CD4-positive, CD25-positive, alpha-beta regulatory T cell (primary cell): ENCODE measurements around the gene PTAR1. TPM values are rescaled to one million over a fixed set of nuclear protein-coding genes. Genes with fewer than 3 reads are reported as not detected.

Source experiments
- ATAC-seq, 2 donors: fragments of 150-1000 bp; cut with Tn5 transposase; one replicate each; pipeline ENCODE4 v1.10.0; 2021; ENCODE audit warnings: low read depth in 2 of 2, moderate number of reproducible peaks in 2 of 2, moderate library complexity in 1 of 2
- DNase-seq, 3 donors: peaks; one replicate each; pipeline versions ENCODE4 v3.0.0 to v3.0.0-alpha.2; 2012 to 2022; ENCODE audit warnings: mixed read lengths in 1 of 3
- H3K27ac ChIP-seq: one replicate; pipeline ENCODE4 v1.7.0; 2013; ENCODE audit warnings: mild to moderate bottlenecking, low read length; ENCODE audit not compliant: insufficient read depth, poor library complexity, severe bottlenecking
- H3K27me3 ChIP-seq: one replicate; pipeline ENCODE4 v1.7.0; 2013; ENCODE audit warnings: low read length; ENCODE audit not compliant: control insufficient read depth, insufficient read depth
- H3K36me3 ChIP-seq: one replicate; pipeline ENCODE4 v1.7.0; 2013; ENCODE audit warnings: mild to moderate bottlenecking, low read length, moderate library complexity; ENCODE audit not compliant: control insufficient read depth, insufficient read depth
- H3K4me1 ChIP-seq: 2 replicates; pipeline ENCODE4 v1.7.0; 2013; ENCODE audit warnings: mild to moderate bottlenecking, low read length; ENCODE audit not compliant: insufficient read depth, control insufficient read depth, poor library complexity, severe bottlenecking
- H3K4me3 ChIP-seq: one replicate; pipeline ENCODE4 v1.7.0; 2013; ENCODE audit warnings: low read depth, mild to moderate bottlenecking, low read length, moderate library complexity
- H3K9me3 ChIP-seq, 2 experiments: 1 replicate in 1 of 2; 2 replicates in 1 of 2; pipeline ENCODE4 v1.7.0; 2013; ENCODE audit warnings: low read length in 2 of 2, mild to moderate bottlenecking in 1 of 2, moderate library complexity in 1 of 2; ENCODE audit not compliant: control insufficient read depth in 2 of 2
- H3K27ac Mint-ChIP-seq, 3 donors: one replicate each; pipeline ENCODE4 v1.8.0; 2020 to 2022; ENCODE audit warnings: mild to moderate bottlenecking in 3 of 3, mixed read lengths in 3 of 3, moderate library complexity in 2 of 3
- H3K27me3 Mint-ChIP-seq: one replicate; pipeline ENCODE4 v1.8.0; 2022; ENCODE audit warnings: mild to moderate bottlenecking, mixed read lengths
- H3K36me3 Mint-ChIP-seq: one replicate; pipeline ENCODE4 v1.8.0; 2020; ENCODE audit warnings: mixed read lengths
- H3K4me1 Mint-ChIP-seq, 4 donors: one replicate each; pipeline ENCODE4 v1.8.0; 2020 to 2022; ENCODE audit warnings: mixed read lengths in 4 of 4, mild to moderate bottlenecking in 1 of 4
- H3K4me3 Mint-ChIP-seq, 4 donors: one replicate each; pipeline ENCODE4 v1.8.0; 2020 to 2022; ENCODE audit warnings: mild to moderate bottlenecking in 4 of 4, mixed read lengths in 4 of 4, moderate library complexity in 3 of 4
- H3K9me3 Mint-ChIP-seq, 7 donors: one replicate each; pipeline ENCODE4 v1.8.0; 2020 to 2022; ENCODE audit warnings: mixed read lengths in 7 of 7, mild to moderate bottlenecking in 3 of 7, moderate library complexity in 2 of 7
- polyA plus RNA-seq, 4 donors: library from polyadenylated mRNA; unstranded; fragments of 300-500 nt; fragmentation: Illumina TruSeq; gene quantifications; one replicate each; pipeline ENCODE4 v1.2.3, GENCODE V29; 2021
- total RNA-seq: library from RNA; stranded (reverse); gene quantifications from one replicate; pipeline ENCODE4 v1.2.3, GENCODE V29; 2022

PTAR1 gene
- total and polyA plus RNA-seq, 5 donors from 2014 or later = 11.6 to 85.3 (median 16.7) TPM

GRCh38 chr9:69672596-69673310 lies 87.1 kb downstream of the PTAR1 start:
- Histone ChIP-seq H3K27me3 (peaks cover 31% of the 10 kb centered on the region), H3K4me1 (peaks cover 11% of the 10 kb centered on the region), H3K27ac (no peak overlapping the region), H3K4me3 (peak overlapping the region; percentile 19), H3K36me3 (no peaks in the 10 kb centered on the region), H3K9me3 (no peaks in the 10 kb centered on the region)
- ATAC-seq = peak; percentile 76 to 80
- H3K27me3 Mint-ChIP-seq = peaks cover 50% of the 10 kb centered on the region
- peak overlapping the region; percentile 77 to 85 (median 82) for H3K4me3 Mint-ChIP-seq
- H3K36me3 Mint-ChIP-seq = no peaks in the 10 kb centered on the region
- H3K27ac Mint-ChIP-seq = no peak overlapping the region
- H3K4me1 Mint-ChIP-seq = peaks cover 0 to 27% (median 6%) of the 10 kb centered on the region in 4 donors
- DNase-seq = peak; percentile 23 to 77 (median 58)
- H3K9me3 Mint-ChIP-seq = no peaks in the 10 kb centered on the region

- Histone ChIP-seq H3K4me1 (peaks cover 11% of the 10 kb centered on the region), H3K27ac (no peak within 1 kb of the TSS), H3K36me3 (no peaks in the 10 kb centered on the region), H3K4me3 (peak within 1 kb of the TSS; percentile 19), H3K27me3 (peaks cover 35% of the 10 kb centered on the region), H3K9me3 (no peaks in the 10 kb centered on the region)
- Mint-ChIP-seq H3K36me3 (no peaks in the 10 kb centered on the region), H3K4me1 (peaks cover 0 to 27% (median 6%) of the 10 kb centered on the region in 4 donors), H3K27ac (no peak within 1 kb of the TSS), H3K4me3 (peak within 1 kb of the TSS; percentile 77 to 85 (median 82)), H3K27me3 (peaks cover 48% of the 10 kb centered on the region), H3K9me3 (no peaks in the 10 kb centered on the region)
- peak; percentile 16 to 45 for ATAC-seq
- DNase-seq = peak; percentile 14 to 26 (median 25)
These were observed 87.8 kb downstream of the PTAR1 start, which contains the start of gene APBA1 for GRCh38 chr9:69671879-69672595. Gene APBA1 (minus strand): TSS chr9:69672371.

GRCh38 chr9:69671311-69671878 lies 88.4 kb downstream of the PTAR1 start:
- H3K4me1 Mint-ChIP-seq = peaks cover 0 to 27% (median 6%) of the 10 kb centered on the region in 4 donors
- ATAC-seq (no peak), DNase-seq (no peak)
- peaks cover 11% of the 10 kb centered on the region for H3K4me1 ChIP-seq
- H3K27me3 ChIP-seq = peaks cover 34% of the 10 kb centered on the region
- H3K27ac ChIP-seq = no peak overlapping the region
- H3K27me3 Mint-ChIP-seq = peaks cover 42% of the 10 kb centered on the region
- H3K36me3 Mint-ChIP-seq = no peaks in the 10 kb centered on the region
- no peaks in the 10 kb centered on the region for H3K36me3 ChIP-seq
- H3K27ac Mint-ChIP-seq = no peak overlapping the region
- H3K9me3 Mint-ChIP-seq = no peaks in the 10 kb centered on the region
- no peaks in the 10 kb centered on the region for H3K9me3 ChIP-seq
- peak overlapping the region; percentile 70 to 81 (median 77) for H3K4me3 Mint-ChIP-seq
- H3K4me3 ChIP-seq = no peak overlapping the region

GRCh38 chr9:69667306-69667705 lies 92.5 kb downstream of the PTAR1 start:
- no peaks in the 10 kb centered on the region for H3K36me3 Mint-ChIP-seq
- no peak overlapping the region for H3K27ac Mint-ChIP-seq
- Histone ChIP-seq H3K9me3 (no peaks in the 10 kb centered on the region), H3K27ac (no peak overlapping the region), H3K4me1 (peaks cover 3% of the 10 kb centered on the region), H3K36me3 (no peaks in the 10 kb centered on the region), H3K27me3 (peaks cover 27% of the 10 kb centered on the region), H3K4me3 (no peak overlapping the region)
- peaks cover 23% of the 10 kb centered on the region for H3K27me3 Mint-ChIP-seq
- ATAC-seq = no peak
- no peaks in the 10 kb centered on the region for H3K9me3 Mint-ChIP-seq
- peaks cover 0 to 11% (median 0%) of the 10 kb centered on the region in 4 donors for H3K4me1 Mint-ChIP-seq
- no peak for DNase-seq
- H3K4me3 Mint-ChIP-seq = no peak overlapping the region

GRCh38 chr9:69660304-69660703 lies 99.5 kb downstream of the PTAR1 start:
- no peak overlapping the region for H3K4me3 Mint-ChIP-seq
- no peaks in the 10 kb centered on the region for H3K4me1 Mint-ChIP-seq
- peaks cover under 1% of the 10 kb centered on the region for H3K27me3 Mint-ChIP-seq

More at GRCh38 chr9:69660304-69660703, 99.5 kb downstream of the PTAR1 start:
- H3K36me3 Mint-ChIP-seq = no peaks in the 10 kb centered on the region
- Histone ChIP-seq H3K4me1 (no peaks in the 10 kb centered on the region), H3K27ac (no peak overlapping the region), H3K4me3 (no peak overlapping the region), H3K36me3 (no peaks in the 10 kb centered on the region), H3K9me3 (no peaks in the 10 kb centered on the region), H3K27me3 (peaks cover 11% of the 10 kb centered on the region)
- no peak overlapping the region for H3K27ac Mint-ChIP-seq
- DNase-seq (no peak), ATAC-seq (no peak)
- H3K9me3 Mint-ChIP-seq = no peaks in the 10 kb centered on the region

Other genes starting within 250 kb of the PTAR1 start
- gene APBA1, start 87.6 kb downstream of the PTAR1 start, total RNA-seq = 0.20 TPM
- not detected for gene APBA1, start 87.6 kb downstream of the PTAR1 start, polyA plus RNA-seq
- not detected for gene CFAP95, start 60.8 kb upstream of the PTAR1 start, total RNA-seq
- 10 to 100 TPM in 1 of 4 donors, not detected in 3; 17.2 TPM for gene CFAP95, start 60.8 kb upstream of the PTAR1 start, polyA plus RNA-seq